Bronchial epithelial cell (primary cell): ENCODE data around the gene CACNB4. TPM values are rescaled to one million over a fixed set of nuclear protein-coding genes. Genes with fewer than 3 reads are reported as not detected.

Experiments
- DNase-seq: peaks from one replicate; pipeline ENCODE4 v3.0.0-alpha.2; 2010; ENCODE audit warnings: low read depth
- FAIRE-seq: peaks from 2 replicates; lab custom pipeline; 2011; peaks lifted over from hg19 to GRCh38; lab: Jason Lieb, UNC
- H3K27me3 ChIP-seq: 2 replicates; pipeline ENCODE4 v1.5.1; 2011; ENCODE audit warnings: low read length; ENCODE audit not compliant: control insufficient read depth, insufficient read depth
- H3K36me3 ChIP-seq: 2 replicates; pipeline ENCODE4 v1.5.1; 2011; ENCODE audit warnings: low read length; ENCODE audit not compliant: control insufficient read depth, insufficient read depth
- H3K4me3 ChIP-seq: 2 replicates; pipeline ENCODE4 v1.5.1; 2011; ENCODE audit warnings: mild to moderate bottlenecking, low read depth, low read length, control low read depth
- total RNA-seq: library from RNA; depleted of rRNA; stranded (reverse); fragments of >200 nt; gene quantifications from 2 replicates; pipeline ENCODE4 v1.2.1, GENCODE V29; 2014
- TF ChIP-seq, protein P1 (sequence below): IDR thresholded peaks from 2 replicates; pipeline ENCODE4 v1.5.1; 2011; ENCODE audit warnings: mild to moderate bottlenecking, moderate library complexity, low read length, control low read depth, inconsistent platforms; ENCODE audit not compliant: insufficient read depth, severe bottlenecking

Gene CACNB4
- total RNA-seq, 1 donor from 2014 or later: 0.53 TPM

DNA sequence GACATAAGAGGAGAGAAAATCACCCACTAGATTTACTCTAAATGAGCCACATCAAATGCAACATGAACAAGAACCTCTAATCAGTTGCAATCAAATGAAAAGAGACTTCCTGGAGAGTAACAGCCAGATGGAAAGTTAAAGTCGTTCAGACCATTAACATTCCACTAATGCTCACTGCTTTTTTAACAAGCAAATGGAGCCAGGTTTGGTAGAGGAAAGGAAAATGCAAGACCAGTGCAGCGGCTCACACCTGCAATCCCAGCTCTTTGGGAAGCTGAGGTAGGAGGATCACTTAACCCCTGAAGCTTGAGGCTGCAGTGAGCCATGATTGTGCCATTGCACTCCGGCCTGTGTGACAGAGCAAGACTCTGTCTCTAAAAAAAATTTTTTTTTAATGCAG is 48.5 kb downstream of the CACNB4 start:
- DNase-seq: no peak
- TF ChIP-seq, protein P1, sequence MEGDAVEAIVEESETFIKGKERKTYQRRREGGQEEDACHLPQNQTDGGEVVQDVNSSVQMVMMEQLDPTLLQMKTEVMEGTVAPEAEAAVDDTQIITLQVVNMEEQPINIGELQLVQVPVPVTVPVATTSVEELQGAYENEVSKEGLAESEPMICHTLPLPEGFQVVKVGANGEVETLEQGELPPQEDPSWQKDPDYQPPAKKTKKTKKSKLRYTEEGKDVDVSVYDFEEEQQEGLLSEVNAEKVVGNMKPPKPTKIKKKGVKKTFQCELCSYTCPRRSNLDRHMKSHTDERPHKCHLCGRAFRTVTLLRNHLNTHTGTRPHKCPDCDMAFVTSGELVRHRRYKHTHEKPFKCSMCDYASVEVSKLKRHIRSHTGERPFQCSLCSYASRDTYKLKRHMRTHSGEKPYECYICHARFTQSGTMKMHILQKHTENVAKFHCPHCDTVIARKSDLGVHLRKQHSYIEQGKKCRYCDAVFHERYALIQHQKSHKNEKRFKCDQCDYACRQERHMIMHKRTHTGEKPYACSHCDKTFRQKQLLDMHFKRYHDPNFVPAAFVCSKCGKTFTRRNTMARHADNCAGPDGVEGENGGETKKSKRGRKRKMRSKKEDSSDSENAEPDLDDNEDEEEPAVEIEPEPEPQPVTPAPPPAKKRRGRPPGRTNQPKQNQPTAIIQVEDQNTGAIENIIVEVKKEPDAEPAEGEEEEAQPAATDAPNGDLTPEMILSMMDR: no peak
- Histone ChIP-seq H3K4me3 (no peak overlapping the region), H3K36me3 (no peaks in the 10 kb centered on the region), H3K27me3 (peaks cover 2% of the 10 kb centered on the region)
- no peak for FAIRE-seq

DNA sequence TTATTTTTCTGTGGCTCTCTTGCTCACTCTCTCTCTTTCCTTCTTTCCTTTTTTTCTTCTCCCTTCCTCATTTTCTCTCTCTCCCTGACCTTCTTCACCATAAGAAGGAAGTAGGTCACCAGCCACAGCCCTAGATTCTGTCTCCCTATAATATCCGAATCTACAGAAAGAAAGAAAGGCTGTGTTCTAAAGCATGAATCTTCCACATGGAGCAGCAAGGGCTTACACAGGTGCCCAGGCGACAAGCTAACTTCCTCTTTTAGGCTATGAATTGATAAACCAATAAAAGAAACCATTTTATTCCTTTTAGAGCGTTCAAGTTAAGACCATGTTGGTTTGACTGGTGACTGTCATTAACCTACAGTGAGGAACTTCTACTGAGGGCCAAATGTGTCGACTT is 49.3 kb downstream of the CACNB4 start:
- no peak overlapping the region for H3K4me3 ChIP-seq
- no peak for FAIRE-seq
- H3K36me3 ChIP-seq: no peaks in the 10 kb centered on the region
- no peak for DNase-seq
- TF ChIP-seq, protein P1: no peak
- H3K27me3 ChIP-seq: peaks cover 2% of the 10 kb centered on the region

DNA sequence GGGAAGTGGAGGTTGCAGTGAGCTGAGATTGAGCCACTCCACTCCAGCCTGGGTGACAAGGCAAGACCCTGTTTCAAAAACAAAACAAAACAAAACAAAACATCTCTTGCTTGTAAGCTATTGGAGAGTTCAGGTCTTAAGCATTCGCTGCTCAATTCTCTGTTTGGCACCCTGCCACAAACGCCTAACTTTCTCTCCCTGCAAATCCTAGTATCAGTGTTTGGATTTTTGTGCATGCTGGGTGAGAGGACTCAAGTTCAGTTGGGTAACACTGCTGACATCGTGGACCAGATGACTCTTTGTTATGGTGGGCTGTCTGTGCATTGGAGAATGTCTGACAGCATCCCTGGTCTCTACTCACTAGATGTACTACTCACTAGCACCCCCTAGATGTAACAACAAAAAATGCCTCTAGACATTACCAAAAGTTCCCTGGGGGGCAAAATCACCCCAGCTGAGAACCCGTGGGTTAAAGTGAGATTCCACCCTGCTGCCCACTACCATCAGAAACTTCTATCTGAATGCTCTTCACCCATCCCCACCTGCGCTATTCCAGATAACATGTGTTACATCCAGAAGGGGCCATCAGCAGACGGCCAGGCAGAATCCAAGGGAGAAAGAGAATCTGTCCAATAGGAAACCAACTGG is 50.9 kb downstream of the CACNB4 start:
- TF ChIP-seq, protein P1: peak; percentile 46
- peaks cover 2% of the 10 kb centered on the region for H3K27me3 ChIP-seq
- DNase-seq (no peak), FAIRE-seq (no peak)
- no peaks in the 10 kb centered on the region for H3K36me3 ChIP-seq
- H3K4me3 ChIP-seq: no peak overlapping the region

DNA sequence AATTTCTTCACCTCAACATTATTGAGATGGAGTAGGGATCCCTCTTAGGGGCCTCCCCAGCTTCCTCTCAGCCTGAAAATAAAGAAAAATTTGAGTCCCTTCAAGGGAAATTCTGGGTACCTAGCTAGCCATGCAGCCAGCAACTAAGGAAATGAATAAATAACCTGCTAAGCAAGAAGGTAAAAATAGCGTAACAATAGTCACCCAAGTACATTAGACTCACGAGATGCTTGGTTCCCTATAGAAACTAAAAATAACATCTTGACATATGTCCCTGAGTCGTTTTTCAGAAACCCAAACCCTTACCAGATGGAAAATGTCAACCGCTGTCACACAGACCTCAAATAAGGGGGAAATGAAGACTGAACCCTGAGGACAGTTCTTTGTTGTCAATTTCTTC is 51.9 kb downstream of the CACNB4 start:
- TF ChIP-seq, protein P1: no peak
- Histone ChIP-seq H3K4me3 (no peak overlapping the region), H3K27me3 (peaks cover 2% of the 10 kb centered on the region), H3K36me3 (no peaks in the 10 kb centered on the region)
- DNase-seq (no peak), FAIRE-seq (no peak)

DNA sequence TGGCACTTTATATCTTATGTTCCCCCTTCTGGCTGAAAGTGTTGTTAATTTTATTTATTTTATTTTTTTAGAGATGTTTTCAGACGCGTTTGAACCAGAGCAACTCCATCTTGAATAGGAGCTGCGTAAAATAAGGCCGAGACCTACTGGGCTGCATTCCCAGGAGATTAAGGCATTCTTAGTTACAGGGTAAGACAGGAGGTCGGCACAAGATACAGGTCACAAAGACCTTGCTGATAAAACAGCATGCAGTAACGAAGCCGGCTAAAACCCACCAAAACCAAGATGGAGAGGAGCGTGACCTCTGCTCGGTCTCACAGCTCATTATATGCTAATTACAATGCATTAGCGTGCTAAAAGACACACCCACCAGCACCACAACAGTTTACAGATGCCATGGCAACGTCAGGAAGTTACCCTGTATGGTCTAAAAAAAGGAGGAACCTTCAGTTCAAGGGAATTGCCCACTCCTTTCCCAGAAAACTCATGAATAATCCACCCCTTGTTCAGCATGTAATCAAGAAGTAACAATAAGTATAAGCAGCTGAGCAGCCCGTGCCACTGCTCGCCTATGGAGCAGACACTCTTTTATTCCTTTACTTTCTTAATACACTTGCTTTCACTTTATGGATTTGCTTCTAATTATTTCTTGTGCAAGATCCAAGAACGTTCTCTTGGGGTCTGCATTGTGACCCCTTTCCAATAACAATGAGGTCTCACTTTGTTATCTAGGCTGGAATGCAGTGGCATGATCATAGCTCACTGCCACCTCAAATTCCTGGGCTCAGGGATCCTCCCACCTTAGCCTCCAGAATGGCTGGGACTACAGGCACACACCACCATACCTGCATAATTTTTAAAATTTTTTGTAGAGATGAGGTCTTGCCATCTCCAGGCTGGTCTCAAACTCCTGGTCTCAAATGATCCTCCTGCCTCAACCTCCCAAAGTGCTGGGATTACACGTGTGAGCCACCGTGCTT is 55.9 kb downstream of the CACNB4 start:
- H3K4me3 ChIP-seq: no peak overlapping the region
- no peak for FAIRE-seq
- TF ChIP-seq, protein P1: no peak
- no peak for DNase-seq
- H3K27me3 ChIP-seq: no peaks in the 10 kb centered on the region
- no peaks in the 10 kb centered on the region for H3K36me3 ChIP-seq
